Endometrial microvascular endothelial cells (primary cell): ENCODE measurements around the gene SMCO1. TPM values are rescaled to one million over a fixed set of nuclear protein-coding genes. Genes with fewer than 3 reads are reported as not detected.
"Not testable (repeated sequence)": the region's sequence is repeated elsewhere in the genome, so short reads cannot be mapped to it uniquely, and the experiment has no call there.

Source experiments
- in situ Hi-C: cut with HindIII; loops from 2 replicates; pipeline ENCODE4 v1.10.0; 2017; ENCODE audit warnings: low sequenced_read_pairs, low pct_unique_long_range_greater_than_20kb; ENCODE audit errors: inconsistent ontology term
- total RNA-seq: library from RNA; depleted of rRNA; stranded (reverse); fragments of >200 nt; gene quantifications from one replicate; pipeline ENCODE4 v1.2.3, GENCODE V29; 2015; ENCODE audit errors: inconsistent ontology term

SMCO1 gene
- total RNA-seq, 1 donor from 2014 or later = not detected

DNA sequence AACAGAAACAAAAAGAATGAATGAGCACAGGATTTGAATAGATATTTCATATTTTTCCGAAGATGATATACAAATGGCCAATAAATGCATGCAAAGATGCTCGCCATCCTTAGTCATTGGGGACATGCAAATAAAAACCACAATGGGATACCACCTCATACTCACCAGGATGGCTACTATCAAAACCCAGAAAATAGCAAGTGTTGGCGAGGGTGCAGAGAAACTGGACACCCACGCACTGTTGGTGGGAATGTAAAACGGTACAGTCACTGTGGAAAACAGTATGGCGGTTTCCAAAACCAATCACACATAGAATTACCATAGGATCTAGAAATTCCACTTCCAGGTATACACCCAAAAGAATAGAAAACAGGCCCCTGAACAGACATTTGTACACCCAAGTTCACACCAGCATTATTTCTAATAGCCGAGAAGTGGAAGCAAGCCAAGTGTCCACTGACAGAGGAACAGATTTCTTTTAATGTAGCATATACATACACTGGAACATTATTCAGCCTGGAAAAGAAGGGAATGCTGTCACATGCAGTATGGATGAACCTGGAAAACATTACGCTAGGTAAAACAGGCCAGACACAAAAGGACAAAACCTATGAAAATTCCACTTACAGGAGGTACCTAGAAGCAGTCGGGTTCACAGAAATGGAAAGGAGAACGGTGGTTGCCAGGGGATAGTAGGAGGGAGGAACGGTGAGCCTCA lies 15.2 kb downstream of the SMCO1 start:
- in situ Hi-C loops = no loop called here

DNA sequence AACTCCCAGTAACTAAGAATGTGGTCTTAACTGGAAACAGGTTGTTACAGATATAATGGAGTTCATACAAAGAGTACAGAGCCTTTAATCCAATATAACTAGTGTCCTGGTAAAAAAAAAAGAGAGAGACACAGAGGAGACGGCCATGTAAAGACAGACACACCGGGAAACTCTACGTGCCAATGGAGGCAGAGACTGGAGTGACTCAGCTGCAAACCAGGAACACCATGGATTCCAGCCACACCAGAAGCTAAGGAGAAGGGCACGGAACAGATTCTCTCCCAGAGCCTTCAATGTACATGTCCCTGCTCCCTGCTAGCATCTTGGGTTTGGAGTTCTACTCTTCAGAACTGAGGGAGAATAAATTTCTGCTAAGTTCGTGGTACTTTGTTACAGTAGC lies 16.1 kb downstream of the SMCO1 start:
- in situ Hi-C loops = no loop called here

DNA sequence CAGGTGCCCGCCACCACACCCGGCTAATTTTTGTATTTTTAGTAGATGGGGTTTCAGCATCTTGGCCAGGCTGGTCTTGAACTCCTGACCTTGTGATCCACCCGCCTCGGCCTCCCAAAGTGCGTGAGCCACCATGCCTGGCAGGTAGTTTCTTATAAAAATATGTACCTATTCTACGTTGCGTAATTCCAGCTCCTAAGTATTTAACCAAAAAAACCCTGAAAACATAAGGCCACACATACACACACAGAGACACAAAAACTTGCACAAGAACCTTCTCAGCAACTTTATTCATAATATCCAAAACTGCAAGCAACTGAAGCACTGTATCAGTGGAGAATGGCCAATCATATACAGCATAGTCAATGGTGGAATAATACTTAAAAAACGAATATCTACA lies 16.8 kb downstream of the SMCO1 start:
- in situ Hi-C loops = no loop called here

- in situ Hi-C loops = no loop called here
Observed at GRCh38 chr3:196496183-196496582, 19.0 kb downstream of the SMCO1 start.

- in situ Hi-C loops = no loop called here
Observed at GRCh38 chr3:196493292-196493691, 21.9 kb downstream of the SMCO1 start.

GRCh38 chr3:196492080-196492479 lies 23.1 kb downstream of the SMCO1 start:
- in situ Hi-C loops = no loop called here

GRCh38 chr3:196489747-196490146 lies 25.4 kb downstream of the SMCO1 start:
- in situ Hi-C loops = no loop called here

- in situ Hi-C loops = no loop called here
Observed at GRCh38 chr3:196486263-196486662, 28.9 kb downstream of the SMCO1 start.

- in situ Hi-C loops = no loop called here
Observed at GRCh38 chr3:196477678-196478077, 37.5 kb downstream of the SMCO1 start.

DNA sequence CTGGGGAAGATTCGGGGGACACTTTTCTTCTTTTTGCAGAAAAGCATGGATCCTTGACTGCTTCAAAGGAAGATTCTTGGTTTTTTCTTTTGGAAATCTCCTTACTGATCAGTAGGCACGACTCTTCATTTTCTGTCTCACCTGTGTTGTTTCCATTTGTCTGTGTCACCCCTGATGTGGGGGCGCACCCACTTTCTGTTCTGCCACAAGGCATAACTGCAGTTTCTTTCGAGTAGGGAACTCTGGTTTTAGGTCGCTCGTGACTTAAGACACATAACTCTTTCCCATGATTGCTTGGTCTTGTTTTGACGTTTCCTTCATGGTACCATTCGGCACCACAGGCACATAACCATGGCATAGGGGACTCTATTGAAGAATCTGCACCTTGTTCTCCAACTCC lies 42.9 kb downstream of the SMCO1 start:
- in situ Hi-C loops = no loop called here

- in situ Hi-C loops = no loop called here
Observed at GRCh38 chr3:196471551-196471950, 43.6 kb downstream of the SMCO1 start.

DNA sequence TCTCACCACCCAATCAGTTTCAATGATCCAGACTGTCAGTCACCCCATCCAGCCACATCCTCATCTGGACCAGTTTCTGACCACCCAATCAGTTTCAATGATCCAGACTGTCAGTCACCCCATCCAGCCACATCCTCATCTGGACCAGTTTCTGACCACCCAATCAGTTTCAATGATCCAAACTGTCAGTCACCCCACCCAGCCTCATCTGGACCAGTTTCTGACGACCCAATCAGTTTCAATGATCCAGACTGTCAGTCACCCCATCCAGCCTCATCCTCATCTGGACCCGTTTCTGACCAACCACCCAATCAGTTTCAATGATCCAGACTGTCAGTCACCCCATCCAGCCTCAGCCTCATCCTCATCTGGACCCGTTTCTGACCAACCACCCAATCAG lies 45.0 kb downstream of the SMCO1 start:
- in situ Hi-C loops = not testable (repeated sequence)

GRCh38 chr3:196463804-196464203 lies 51.3 kb downstream of the SMCO1 start:
- in situ Hi-C loops = no loop called here

DNA sequence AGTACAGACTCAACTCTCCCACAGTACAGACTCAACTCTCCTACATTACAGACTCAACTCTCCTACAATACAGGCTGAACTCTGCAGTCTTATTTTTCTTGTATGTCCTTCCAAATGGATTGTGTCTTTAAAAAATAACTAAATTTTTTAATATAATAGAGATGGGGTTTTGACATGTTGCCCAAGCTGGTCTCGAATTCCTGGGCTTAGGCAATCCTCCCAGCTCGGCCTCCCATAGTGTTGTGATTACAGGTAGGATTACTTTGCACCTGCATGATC lies 51.7 kb downstream of the SMCO1 start:
- in situ Hi-C loops = no loop called here

- in situ Hi-C loops = not testable (repeated sequence)
Observed at GRCh38 chr3:196462680-196463477, 52.3 kb downstream of the SMCO1 start.

GRCh38 chr3:196458063-196458462 lies 57.1 kb downstream of the SMCO1 start:
- in situ Hi-C loops = no loop called here

DNA sequence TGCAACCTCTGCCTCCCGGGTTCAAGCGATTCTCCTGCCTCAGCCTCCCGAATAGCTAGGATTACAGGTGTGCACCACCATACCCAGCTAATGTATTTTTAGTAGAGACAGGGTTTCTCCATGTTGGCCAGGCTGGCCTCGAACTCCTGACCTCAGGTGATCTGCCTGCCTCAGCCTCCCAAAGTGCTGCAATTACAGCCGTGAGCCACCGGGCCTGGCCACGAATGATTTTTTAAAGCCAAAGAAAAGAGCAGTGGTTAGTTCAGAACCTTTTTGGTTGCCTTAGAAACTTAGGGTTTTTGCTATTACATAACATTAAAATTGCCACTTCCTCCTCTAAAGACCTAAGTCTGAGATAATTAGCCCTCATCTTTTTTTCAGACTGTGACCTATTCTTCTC lies 57.7 kb downstream of the SMCO1 start:
- in situ Hi-C loops = not testable (repeated sequence)
